Endothelial cell of umbilical vein (primary cell): Measurements from ENCODE around the gene RBM33.

ENCODE experiments used
- CTCF ChIP-seq, 2 donors: IDR thresholded peaks; 1 replicate in 1 of 2; 2 replicates in 1 of 2; pipeline ENCODE4 v1.5.1; 2011; ENCODE audit warnings: low read length in 2 of 2, mild to moderate bottlenecking in 2 of 2, moderate library complexity in 2 of 2, control low read depth in 1 of 2, inconsistent platforms in 1 of 2, low read depth in 1 of 2; ENCODE audit not compliant: insufficient read depth in 1 of 2; ENCODE audit errors: extremely low read depth in 1 of 2
- EZH2 ChIP-seq: IDR thresholded peaks from 2 replicates; pipeline ENCODE4 v1.6.1; 2012; ENCODE audit warnings: borderline replicate concordance, low read depth, mild to moderate bottlenecking, moderate library complexity, low read length, inconsistent platforms; ENCODE audit not compliant: severe bottlenecking
- MAX ChIP-seq: IDR thresholded peaks from 2 replicates; pipeline ENCODE4 v1.6.1; 2011; ENCODE audit not compliant: insufficient read depth, insufficient read length
- POLR2A ChIP-seq: IDR thresholded peaks from 2 replicates; pipeline ENCODE4 v1.6.1; 2012; ENCODE audit warnings: low read depth, mild to moderate bottlenecking, control low read depth, low read length
- POLR2AphosphoS5 ChIP-seq: IDR thresholded peaks from 2 replicates; pipeline ENCODE4 v1.6.1; 2012; ENCODE audit warnings: low read depth, mild to moderate bottlenecking, control low read depth, low read length, moderate library complexity; ENCODE audit not compliant: insufficient read depth

- TF ChIP-seq CTCF (IDR thresholded peaks at IDR 0.05; ENCODE audit: extremely low read depth in 1 of 2, insufficient read depth in 1 of 2, low read depth in 1 of 2, low read length in 2 of 2) (no peak), EZH2 (no peak), POLR2A (no peak), MAX (no peak), POLR2AphosphoS5 (no peak)
Measured at GRCh38 chr7:155656891-155657290, 12.4 kb downstream of the RBM33 start.
